Type B pancreatic cell (in vitro differentiated cells): ENCODE measurements around the gene XKR8. TPM values are rescaled to one million over a fixed set of nuclear protein-coding genes. Genes with fewer than 3 reads are reported as not detected.

ENCODE experiments used
- DNase-seq: peaks from one replicate; pipeline ENCODE4 v3.0.0; 2021; ENCODE audit warnings: mixed read lengths; ENCODE audit not compliant: unreplicated experiment; ENCODE audit errors: extremely low spot score
- H3K27ac Mint-ChIP-seq: 2 replicates; pipeline ENCODE4 v1.8.0; 2021; ENCODE audit warnings: mild to moderate bottlenecking, mixed read lengths
- H3K27me3 Mint-ChIP-seq: 2 replicates; pipeline ENCODE4 v1.8.0; 2021; ENCODE audit warnings: mixed read lengths
- H3K36me3 Mint-ChIP-seq: 2 replicates; pipeline ENCODE4 v1.8.0; 2021; ENCODE audit warnings: mixed read lengths
- H3K4me1 Mint-ChIP-seq: one replicate; pipeline ENCODE4 v1.8.0; 2021; ENCODE audit warnings: mixed read lengths; ENCODE audit not compliant: unreplicated experiment
- H3K4me3 Mint-ChIP-seq: 2 replicates; pipeline ENCODE4 v1.8.0; 2021; ENCODE audit warnings: mild to moderate bottlenecking, mixed read lengths
- H3K9me3 Mint-ChIP-seq: 2 replicates; pipeline ENCODE4 v1.8.0; 2021; ENCODE audit warnings: mixed read lengths
- CTCF ChIP-seq: fragments of 200-600 bp; sonication (generic); conservative IDR thresholded peaks from 2 replicates; pipeline ENCODE4 v1.5.0; 2021; ENCODE audit warnings: antibody characterized with exemption, mild to moderate bottlenecking
- total RNA-seq: library from RNA; stranded (reverse); gene quantifications from 2 replicates; pipeline ENCODE4 v1.2.1, GENCODE V29; 2021; ENCODE audit warnings: low replicate concordance

The XKR8 gene
- total RNA-seq, 1 donor from 2014 or later: 12.6 TPM

- no peak overlapping the region for H3K27ac Mint-ChIP-seq
- H3K36me3 Mint-ChIP-seq: peaks cover 11% of the 10 kb centered on the region
- no peak overlapping the region for H3K4me3 Mint-ChIP-seq
- H3K9me3 Mint-ChIP-seq: no peaks in the 10 kb centered on the region
- TF ChIP-seq CTCF: no peak
- no peaks in the 10 kb centered on the region for H3K27me3 Mint-ChIP-seq
- peak; percentile 37 for DNase-seq
- peaks cover 13% of the 10 kb centered on the region for H3K4me1 Mint-ChIP-seq
These were observed 10.6 kb downstream of the XKR8 start for GRCh38 chr1:27970401-27970800.

GRCh38 chr1:27971674-27972073, 11.9 kb downstream of the XKR8 start:
- H3K4me3 Mint-ChIP-seq: no peak overlapping the region
- peaks cover 11% of the 10 kb centered on the region for H3K36me3 Mint-ChIP-seq
- H3K27ac Mint-ChIP-seq: no peak overlapping the region
- peaks cover 13% of the 10 kb centered on the region for H3K4me1 Mint-ChIP-seq
- DNase-seq: no peak
- no peaks in the 10 kb centered on the region for H3K27me3 Mint-ChIP-seq
- H3K9me3 Mint-ChIP-seq: no peaks in the 10 kb centered on the region
- no peak for TF ChIP-seq CTCF

- Mint-ChIP-seq H3K9me3 (no peaks in the 10 kb centered on the region), H3K27ac (no peak overlapping the region), H3K36me3 (peaks cover 14% of the 10 kb centered on the region)
These were observed 12.4 kb downstream of the XKR8 start for GRCh38 chr1:27972141-27972540.

GRCh38 chr1:27973771-27974416, 14.1 kb downstream of the XKR8 start:
- no peaks in the 10 kb centered on the region for H3K27me3 Mint-ChIP-seq
- H3K4me3 Mint-ChIP-seq: no peak overlapping the region
- H3K9me3 Mint-ChIP-seq: no peaks in the 10 kb centered on the region
- TF ChIP-seq CTCF: no peak
- no peak overlapping the region for H3K27ac Mint-ChIP-seq
- no peak for DNase-seq
- H3K4me1 Mint-ChIP-seq: peaks cover 7% of the 10 kb centered on the region
- H3K36me3 Mint-ChIP-seq: peaks cover 6% of the 10 kb centered on the region

More at GRCh38 chr1:27972141-27972540, 12.4 kb downstream of the XKR8 start:
- Mint-ChIP-seq H3K27me3 (no peaks in the 10 kb centered on the region), H3K4me1 (peaks cover 13% of the 10 kb centered on the region), H3K4me3 (no peak overlapping the region)
- TF ChIP-seq CTCF: no peak
- no peak for DNase-seq

- DNase-seq: no peak
- Mint-ChIP-seq H3K27me3 (no peaks in the 10 kb centered on the region), H3K9me3 (no peaks in the 10 kb centered on the region), H3K4me3 (no peak overlapping the region), H3K4me1 (peaks cover 7% of the 10 kb centered on the region), H3K27ac (no peak overlapping the region), H3K36me3 (peaks cover 6% of the 10 kb centered on the region)
- no peak for TF ChIP-seq CTCF
These were observed 14.6 kb downstream of the XKR8 start for GRCh38 chr1:27974417-27974781.
